ENCODE data around the gene BST2.

Gene BST2

GRCh38 chr19:17405250-17406045 is at the start of gene BST2:
Gene BST2 (minus strand): TSS chr19:17405630. CDS start chr19:17405575, 55 bp downstream.
- no peak for DNase-seq

GRCh38 chr19:17454576-17455071 is 49.2 kb upstream of the BST2 start:
- DNase-seq = no peak

- DNase-seq = no peak
Measured at GRCh38 chr19:17451820-17452219, 46.4 kb upstream of the BST2 start.

DNA sequence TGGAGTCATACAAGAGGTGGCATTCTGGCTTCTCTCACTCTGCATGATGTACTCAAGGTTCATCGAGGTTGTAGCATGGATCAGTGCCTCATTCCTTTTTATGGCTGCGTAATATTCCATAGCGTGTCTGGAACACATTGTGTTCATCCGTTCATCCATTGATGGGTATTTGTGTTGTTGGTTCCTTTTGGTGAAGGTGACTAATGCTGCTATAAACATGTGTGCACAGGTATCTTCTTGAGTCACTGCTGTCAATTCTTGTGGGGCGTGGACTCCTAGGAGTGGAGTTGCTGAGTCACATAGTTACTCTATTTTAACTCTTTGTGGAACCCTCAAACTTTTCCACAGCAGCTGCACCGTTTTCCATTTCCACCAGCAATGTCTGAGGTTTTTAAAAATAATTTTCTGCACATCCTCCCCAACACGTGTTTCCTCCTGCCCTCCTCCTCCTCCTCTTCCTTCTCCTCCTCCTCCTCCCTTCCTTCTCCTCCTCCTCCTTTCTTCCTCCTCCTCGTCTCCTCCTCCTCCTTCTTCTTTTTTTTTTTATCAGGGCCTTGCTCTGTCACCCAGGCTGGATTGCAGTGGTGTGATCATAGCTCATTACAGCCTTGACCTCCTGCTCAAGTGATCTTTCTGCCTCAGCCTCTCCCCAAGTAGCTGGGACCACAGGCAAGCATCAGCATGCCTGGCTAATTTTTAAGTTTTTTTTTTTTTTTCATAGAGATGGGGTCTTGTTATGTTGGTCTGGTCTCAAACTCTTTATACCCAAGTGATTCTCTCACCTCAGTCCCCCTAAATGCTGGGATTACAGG is 45.0 kb upstream of the BST2 start:
- DNase-seq = no peak

GRCh38 chr19:17448131-17448967 is 42.9 kb upstream of the BST2 start, which contains the start of gene TMEM221:
Gene TMEM221 (minus strand): TSS chr19:17448668. CDS start chr19:17448462, 206 bp downstream.
- no peak for DNase-seq

- DNase-seq = no peak
Measured at GRCh38 chr19:17447704-17448130, 42.3 kb upstream of the BST2 start.

DNA sequence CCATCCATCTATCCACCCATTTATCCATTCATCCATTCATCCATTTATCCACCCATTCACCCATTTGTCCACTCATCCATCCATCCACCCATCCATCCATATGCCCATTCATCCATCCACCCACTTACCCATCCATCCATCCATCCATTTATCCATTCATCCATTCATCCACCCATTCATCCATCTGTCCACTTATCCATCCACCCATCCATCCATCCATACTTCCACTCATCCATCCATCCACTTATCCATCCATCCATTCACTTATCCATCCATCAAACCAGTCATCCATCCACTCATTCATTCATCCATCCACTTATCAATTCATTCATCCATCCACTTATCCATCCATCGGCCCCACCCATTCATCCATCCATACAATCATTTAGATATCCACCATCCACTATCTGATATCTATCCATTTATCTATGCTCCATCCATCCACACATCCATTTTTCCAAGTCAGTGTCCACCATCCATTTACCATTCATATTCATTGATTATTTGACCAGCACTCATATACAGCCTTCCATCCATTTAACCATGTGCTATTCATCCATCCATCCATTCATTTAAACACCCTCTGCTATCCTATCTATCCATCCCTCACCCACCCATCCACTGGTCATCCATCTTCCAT is 40.2 kb upstream of the BST2 start:
- no peak for DNase-seq

DNA sequence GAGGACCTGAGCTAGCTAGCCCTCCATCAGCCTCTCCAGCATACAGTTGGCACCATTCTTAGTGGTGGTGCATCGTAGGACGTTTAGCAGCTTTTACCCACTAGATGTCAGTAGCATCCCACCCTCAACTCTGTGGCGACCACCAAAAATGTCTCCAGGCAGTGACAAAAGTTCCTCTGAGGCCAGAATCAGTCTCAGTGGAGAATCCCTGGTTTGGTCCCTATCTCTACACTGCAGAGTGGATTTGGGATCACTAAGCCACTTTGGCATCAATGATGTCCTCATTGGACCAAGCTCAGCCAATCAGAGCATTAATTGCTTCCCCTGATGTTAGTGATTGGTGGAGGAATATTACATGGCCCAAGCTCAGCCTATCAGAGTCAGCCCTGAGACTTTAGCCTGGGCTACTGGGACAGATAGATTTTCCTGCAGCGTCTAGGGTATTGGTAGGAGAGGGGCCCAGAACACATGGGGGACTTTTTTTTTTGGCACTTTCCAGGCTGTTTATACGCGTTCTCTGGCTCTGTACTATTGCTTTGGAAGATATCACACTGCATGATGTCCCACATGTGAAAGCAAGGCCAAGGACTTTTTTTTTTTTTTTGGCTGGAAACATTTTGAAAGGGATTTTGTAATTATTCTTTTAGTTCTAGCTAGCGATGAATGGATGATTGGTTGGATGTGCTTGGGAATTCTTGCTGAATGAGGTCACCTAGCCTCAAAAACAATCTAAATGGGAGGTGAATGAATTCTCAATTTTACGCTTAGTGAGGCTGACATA is 36.0 kb upstream of the BST2 start:
- DNase-seq = no peak

GRCh38 chr19:17436874-17437267 is 31.4 kb upstream of the BST2 start:
- DNase-seq = no peak

GRCh38 chr19:17436094-17436873 is 30.9 kb upstream of the BST2 start:
- DNase-seq = no peak

GRCh38 chr19:17435218-17435617 is 29.8 kb upstream of the BST2 start:
- DNase-seq = no peak

- no peak for DNase-seq
Measured at GRCh38 chr19:17431417-17431816, 26.0 kb upstream of the BST2 start.

DNA sequence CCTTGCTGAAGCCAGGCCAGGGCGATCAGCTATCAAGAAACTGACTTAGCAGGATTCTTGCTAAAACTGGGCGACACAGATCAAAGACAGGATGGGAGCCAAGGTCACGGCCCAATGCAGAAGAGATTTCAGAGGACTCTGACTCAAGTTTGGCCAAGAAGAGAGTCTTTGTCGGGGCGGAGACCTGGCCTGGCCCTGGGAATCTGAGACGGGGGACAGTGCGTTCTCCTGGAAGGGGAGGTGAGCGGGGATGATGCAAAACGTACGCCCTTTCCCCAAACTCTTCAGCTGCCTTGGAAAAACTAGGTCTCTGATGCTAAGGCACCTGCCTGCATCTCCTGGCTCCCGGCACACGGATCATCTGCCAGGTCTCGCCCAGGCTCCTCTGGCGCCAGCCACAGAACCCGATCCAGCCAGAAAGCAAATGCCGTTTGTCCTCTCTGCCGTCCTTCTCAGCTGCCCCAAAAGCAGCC is 24.2 kb upstream of the BST2 start:
- no peak for DNase-seq

DNA sequence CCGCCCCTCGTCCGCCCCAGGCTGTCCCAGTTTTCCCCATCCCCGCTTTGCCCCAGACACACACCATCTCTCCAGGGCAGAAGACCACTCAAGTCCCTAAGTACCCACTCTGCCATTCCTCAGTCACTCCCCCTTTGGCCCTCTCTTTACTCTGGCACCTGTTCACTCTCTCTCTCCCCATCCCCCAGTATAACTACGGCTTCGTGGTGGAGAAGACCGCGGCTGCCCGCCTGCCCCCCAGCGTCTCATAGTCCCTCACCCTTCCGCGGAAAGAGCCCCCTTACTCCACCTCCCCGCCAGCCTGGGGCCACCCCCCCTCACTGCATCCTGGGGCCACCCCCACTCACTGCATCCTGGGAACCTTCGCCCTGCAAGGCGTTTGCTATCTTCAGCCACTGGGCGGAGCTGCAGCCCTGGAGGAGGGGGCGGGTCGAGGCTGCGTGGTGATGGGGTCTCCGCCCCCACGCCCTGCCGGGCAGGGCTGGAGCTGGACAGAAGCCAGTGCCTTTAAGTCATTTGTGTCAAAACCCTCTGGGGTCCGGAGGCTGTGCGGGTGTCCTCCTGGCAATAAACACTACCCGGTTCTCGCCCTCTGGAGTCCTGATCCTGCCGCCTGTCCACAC is 19.4 kb upstream of the BST2 start:
- no peak for DNase-seq

- no peak for DNase-seq
Measured at GRCh38 chr19:17423429-17424208, 18.2 kb upstream of the BST2 start.

- DNase-seq = no peak
Measured at GRCh38 chr19:17421942-17422341, 16.5 kb upstream of the BST2 start.

- no peak for DNase-seq
Measured at GRCh38 chr19:17420475-17420924, 15.1 kb upstream of the BST2 start.

GRCh38 chr19:17419621-17420474 is 14.4 kb upstream of the BST2 start, which contains the start of gene MVB12A:
Gene MVB12A (plus strand): TSS chr19:17420047. CDS start chr19:17420136, 89 bp downstream.
- DNase-seq = peak; percentile 98

Measured in DMS79 (cell line).